Mesodermal cell (in vitro differentiated cells): ENCODE results near the gene ZNF831.

Experiments used
- H3K27ac ChIP-seq: 2 replicates; pipeline ENCODE4 v1.7.0; 2013; ENCODE audit warnings: mild to moderate bottlenecking, low read depth, low read length, moderate library complexity; ENCODE audit not compliant: severe bottlenecking
- H3K36me3 ChIP-seq: 2 replicates; pipeline ENCODE4 v1.7.1; 2013; ENCODE audit warnings: mild to moderate bottlenecking, low read length, moderate library complexity; ENCODE audit not compliant: control insufficient read depth, insufficient read depth
- H3K4me1 ChIP-seq: one replicate; pipeline ENCODE4 v1.7.1; 2013; ENCODE audit warnings: mild to moderate bottlenecking, low read length; ENCODE audit not compliant: insufficient read depth, control insufficient read depth, poor library complexity, severe bottlenecking
- H3K4me3 ChIP-seq: 2 replicates; pipeline ENCODE4 v1.7.0; 2013; ENCODE audit warnings: low read length, control low read depth, mild to moderate bottlenecking; ENCODE audit not compliant: insufficient read depth, poor library complexity, severe bottlenecking; ENCODE audit errors: extremely low read depth
- H3K9me3 ChIP-seq: 2 replicates; pipeline ENCODE4 v1.7.1; 2013; ENCODE audit warnings: mild to moderate bottlenecking, low read length, moderate library complexity; ENCODE audit not compliant: control insufficient read depth
- WGBS, 2 experiments: methylation state at CpG; one replicate each; pipeline ENCODE4 v1.1.5; 2013; ENCODE audit warnings: missing lambda C conversion rate in 2 of 2; ENCODE audit not compliant: insufficient coverage in 2 of 2; 5-methylcytosine and 5-hydroxymethylcytosine counted together

The ZNF831 gene

DNA sequence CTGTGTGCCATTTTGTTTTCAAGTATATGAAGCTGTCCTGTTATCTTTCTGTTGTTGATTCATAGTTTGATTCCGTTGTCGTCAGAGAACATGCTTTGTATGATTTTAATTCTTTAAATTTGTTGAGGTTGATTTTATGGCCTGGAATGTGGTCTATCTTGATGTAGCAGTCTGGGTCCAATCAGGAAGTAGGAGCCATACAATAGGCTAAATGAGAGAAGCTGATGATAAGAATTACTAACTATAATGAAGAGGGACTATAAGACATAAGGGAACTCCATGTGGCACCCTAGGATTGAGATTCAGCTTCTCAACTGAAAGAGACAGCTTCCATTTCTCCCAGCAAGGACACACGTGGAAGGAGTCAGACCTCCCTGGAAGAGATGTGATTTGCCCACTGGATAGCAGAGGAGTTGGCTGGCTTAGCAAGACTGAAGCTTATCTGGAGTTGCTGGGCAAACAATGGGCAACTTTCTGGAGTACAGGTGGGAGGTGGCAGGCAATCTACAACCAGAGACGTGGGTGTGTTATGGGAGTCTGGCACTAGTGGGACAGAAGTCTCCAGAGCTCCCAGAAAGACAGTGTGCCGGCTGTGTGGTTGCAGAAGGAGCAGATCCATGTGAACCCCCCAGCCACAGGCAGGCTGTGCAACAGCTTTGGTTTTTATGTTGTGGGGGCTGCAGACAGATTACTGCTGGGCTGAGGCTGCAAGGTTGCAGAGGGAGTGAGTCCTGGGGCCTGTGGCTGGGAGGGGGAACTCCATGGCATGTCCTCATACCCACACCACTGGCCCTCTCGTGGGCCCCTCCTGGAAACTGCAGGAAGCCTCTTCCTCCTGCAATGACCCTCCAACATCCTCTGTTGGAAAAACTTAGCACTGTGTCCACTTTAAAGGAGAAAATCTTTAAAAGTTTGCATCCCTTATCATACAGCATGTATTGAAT is 7.1 kb downstream of the ZNF831 start:
- H3K36me3 ChIP-seq = no peaks in the 10 kb centered on the region
- no peaks in the 10 kb centered on the region for H3K4me1 ChIP-seq
- no peaks in the 10 kb centered on the region for H3K9me3 ChIP-seq
- H3K4me3 ChIP-seq = no peak overlapping the region
- H3K27ac ChIP-seq = no peak overlapping the region
- 85 to 96% methylated on average over 3 of the region's 6 CpGs for WGBS, 2 experiments

- Histone ChIP-seq H3K4me1 (no peaks in the 10 kb centered on the region), H3K27ac (no peak overlapping the region), H3K4me3 (no peak overlapping the region), H3K9me3 (no peaks in the 10 kb centered on the region), H3K36me3 (no peaks in the 10 kb centered on the region)
- WGBS, 2 experiments = 93 to 94% methylated on average over 7 to 8 of the region's 8 CpGs
These were observed 8.4 kb downstream of the ZNF831 start for GRCh38 chr20:59171986-59172385.

- Histone ChIP-seq H3K9me3 (no peaks in the 10 kb centered on the region), H3K4me1 (no peaks in the 10 kb centered on the region), H3K27ac (no peak overlapping the region), H3K4me3 (no peak overlapping the region), H3K36me3 (no peaks in the 10 kb centered on the region)
- WGBS, 2 experiments = 64 to 79% methylated on average over 2 to 4 of the region's 7 CpGs
These were observed 10.4 kb downstream of the ZNF831 start for GRCh38 chr20:59173938-59174491.

GRCh38 chr20:59175002-59175401 is 11.4 kb downstream of the ZNF831 start:
- Histone ChIP-seq H3K27ac (no peak overlapping the region), H3K36me3 (no peaks in the 10 kb centered on the region), H3K4me3 (no peak overlapping the region), H3K9me3 (no peaks in the 10 kb centered on the region), H3K4me1 (no peaks in the 10 kb centered on the region)
- WGBS, 2 experiments = no CpG with 5 or more reads among the region's 1 CpG

- Histone ChIP-seq H3K27ac (no peak overlapping the region), H3K36me3 (no peaks in the 10 kb centered on the region), H3K4me3 (no peak overlapping the region), H3K9me3 (no peaks in the 10 kb centered on the region), H3K4me1 (no peaks in the 10 kb centered on the region)
- 78 to 92% methylated on average over 2 of the region's 2 CpGs for WGBS, 2 experiments
These were observed 12.2 kb downstream of the ZNF831 start for GRCh38 chr20:59175861-59176260.

DNA sequence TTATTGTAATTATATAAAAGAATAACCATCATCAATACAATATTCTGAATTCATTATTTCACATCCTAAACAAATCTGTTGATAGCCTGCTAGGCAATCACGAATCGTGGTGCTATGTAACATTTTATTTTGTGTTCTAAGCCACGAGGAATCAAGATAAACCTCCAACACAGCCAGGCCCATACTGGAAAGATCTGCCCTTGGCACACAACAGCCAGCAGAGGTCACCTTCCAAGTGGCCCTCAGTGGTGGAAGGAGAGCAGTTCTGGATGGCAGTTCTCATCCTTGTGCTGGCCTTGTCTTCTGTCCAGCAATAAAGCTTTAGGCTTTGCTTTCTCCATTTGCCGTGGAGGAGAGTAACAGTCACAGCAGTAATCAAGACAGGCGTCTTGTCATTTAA is 13.2 kb downstream of the ZNF831 start:
- no peaks in the 10 kb centered on the region for H3K4me1 ChIP-seq
- no peaks in the 10 kb centered on the region for H3K9me3 ChIP-seq
- no peak overlapping the region for H3K4me3 ChIP-seq
- H3K27ac ChIP-seq = no peak overlapping the region
- no peaks in the 10 kb centered on the region for H3K36me3 ChIP-seq
- 94 to 100% methylated on average over 1 to 5 of the region's 5 CpGs for WGBS, 2 experiments

GRCh38 chr20:59177266-59178250 is 13.9 kb downstream of the ZNF831 start:
- 87 to 93% methylated on average over 9 to 10 of the region's 13 CpGs for WGBS, 2 experiments
- H3K9me3 ChIP-seq = no peaks in the 10 kb centered on the region
- no peak overlapping the region for H3K27ac ChIP-seq

GRCh38 chr20:59178983-59179595 is 15.5 kb downstream of the ZNF831 start:
- 68 to 78% methylated on average over 9 to 10 of the region's 10 CpGs for WGBS, 2 experiments
- Histone ChIP-seq H3K27ac (no peak overlapping the region), H3K9me3 (no peaks in the 10 kb centered on the region), H3K36me3 (no peaks in the 10 kb centered on the region), H3K4me1 (no peaks in the 10 kb centered on the region), H3K4me3 (no peak overlapping the region)

More at GRCh38 chr20:59177266-59178250, 13.9 kb downstream of the ZNF831 start:
- Histone ChIP-seq H3K36me3 (no peaks in the 10 kb centered on the region), H3K4me1 (no peaks in the 10 kb centered on the region), H3K4me3 (no peak overlapping the region)

GRCh38 chr20:59179988-59180387 is 16.4 kb downstream of the ZNF831 start:
- H3K36me3 ChIP-seq = no peaks in the 10 kb centered on the region
- WGBS, 2 experiments = 100% methylated on average over 2 of the region's 5 CpGs; no CpG with 5 or more reads in 1 of the 2 experiments
- no peak overlapping the region for H3K4me3 ChIP-seq
- H3K9me3 ChIP-seq = no peaks in the 10 kb centered on the region
- no peak overlapping the region for H3K27ac ChIP-seq
- H3K4me1 ChIP-seq = no peaks in the 10 kb centered on the region

GRCh38 chr20:59181936-59182335 is 18.3 kb downstream of the ZNF831 start:
- no peaks in the 10 kb centered on the region for H3K9me3 ChIP-seq
- H3K4me1 ChIP-seq = no peaks in the 10 kb centered on the region
- H3K36me3 ChIP-seq = no peaks in the 10 kb centered on the region
- H3K27ac ChIP-seq = no peak overlapping the region
- H3K4me3 ChIP-seq = no peak overlapping the region
- 70% methylated on average over 2 of the region's 2 CpGs; no CpG with 5 or more reads in 1 of the 2 experiments for WGBS, 2 experiments
